Activated CD4-positive, alpha-beta T cell treated with anti-CD3 and anti-CD28 coated beads for 24 hours (primary cell): Measurements from ENCODE around the gene POU4F3.
"Not testable (repeated sequence)": the region's sequence is repeated elsewhere in the genome, so short reads cannot be mapped to it uniquely, and the experiment has no call there.

Source experiments
- DNase-seq, 2 donors: peaks; one replicate each; pipeline ENCODE4 v3.0.0-alpha.2; 2020; ENCODE audit warnings: low read depth in 2 of 2

The POU4F3 gene

GRCh38 chr5:146338774-146339714, at the start of gene POU4F3:
POU4F3 (plus strand) TSS chr5:146338839; CDS start chr5:146339113, 274 bp downstream.
- no peak for DNase-seq

- no peak for DNase-seq
These were observed 48.3 kb upstream of the POU4F3 start for GRCh38 chr5:146290318-146290717.

GRCh38 chr5:146291421-146292074, 47.1 kb upstream of the POU4F3 start:
- DNase-seq = no peak

GRCh38 chr5:146296245-146296644, 42.4 kb upstream of the POU4F3 start:
- DNase-seq = no peak

- not testable (repeated sequence) for DNase-seq
These were observed 39.7 kb upstream of the POU4F3 start for GRCh38 chr5:146298920-146299319.

- DNase-seq = no peak
These were observed 37.0 kb upstream of the POU4F3 start for GRCh38 chr5:146301626-146302025.

- DNase-seq = no peak
These were observed 36.2 kb upstream of the POU4F3 start for GRCh38 chr5:146302406-146302805.

GRCh38 chr5:146306838-146307237, 31.8 kb upstream of the POU4F3 start:
- no peak for DNase-seq

- DNase-seq = no peak
These were observed 30.8 kb upstream of the POU4F3 start for GRCh38 chr5:146307796-146308195.

- no peak for DNase-seq
These were observed 28.1 kb upstream of the POU4F3 start for GRCh38 chr5:146310540-146310939.

GRCh38 chr5:146311278-146311677, 27.4 kb upstream of the POU4F3 start:
- no peak for DNase-seq

GRCh38 chr5:146313027-146313426, 25.6 kb upstream of the POU4F3 start:
- no peak for DNase-seq

GRCh38 chr5:146321571-146321970, 17.1 kb upstream of the POU4F3 start:
- DNase-seq = no peak

GRCh38 chr5:146327257-146327870, 11.3 kb upstream of the POU4F3 start:
- DNase-seq = no peak

GRCh38 chr5:146327989-146328388, 10.7 kb upstream of the POU4F3 start:
- DNase-seq = no peak

- no peak for DNase-seq
These were observed 8.9 kb upstream of the POU4F3 start for GRCh38 chr5:146329697-146330096.

GRCh38 chr5:146331423-146331822, 7.2 kb upstream of the POU4F3 start:
- DNase-seq = no peak

- DNase-seq = no peak
These were observed 4.5 kb upstream of the POU4F3 start for GRCh38 chr5:146334074-146334533.

- no peak for DNase-seq
These were observed 2.4 kb upstream of the POU4F3 start for GRCh38 chr5:146336197-146336596.

GRCh38 chr5:146337264-146337904, 1.3 kb upstream of the POU4F3 start:
- no peak for DNase-seq

- DNase-seq = no peak
These were observed 711 bp upstream of the POU4F3 start for GRCh38 chr5:146337928-146338327.

- no peak for DNase-seq
These were observed 1.1 kb downstream of the POU4F3 start for GRCh38 chr5:146339715-146340259.
